ENCODE data around the gene UBQLN4. TPM values are rescaled to one million over a fixed set of nuclear protein-coding genes. Genes with fewer than 3 reads are reported as not detected.

UBQLN4 gene
- total RNA-seq = 10 to 100 TPM; 16.0 to 21.0 TPM

DNA sequence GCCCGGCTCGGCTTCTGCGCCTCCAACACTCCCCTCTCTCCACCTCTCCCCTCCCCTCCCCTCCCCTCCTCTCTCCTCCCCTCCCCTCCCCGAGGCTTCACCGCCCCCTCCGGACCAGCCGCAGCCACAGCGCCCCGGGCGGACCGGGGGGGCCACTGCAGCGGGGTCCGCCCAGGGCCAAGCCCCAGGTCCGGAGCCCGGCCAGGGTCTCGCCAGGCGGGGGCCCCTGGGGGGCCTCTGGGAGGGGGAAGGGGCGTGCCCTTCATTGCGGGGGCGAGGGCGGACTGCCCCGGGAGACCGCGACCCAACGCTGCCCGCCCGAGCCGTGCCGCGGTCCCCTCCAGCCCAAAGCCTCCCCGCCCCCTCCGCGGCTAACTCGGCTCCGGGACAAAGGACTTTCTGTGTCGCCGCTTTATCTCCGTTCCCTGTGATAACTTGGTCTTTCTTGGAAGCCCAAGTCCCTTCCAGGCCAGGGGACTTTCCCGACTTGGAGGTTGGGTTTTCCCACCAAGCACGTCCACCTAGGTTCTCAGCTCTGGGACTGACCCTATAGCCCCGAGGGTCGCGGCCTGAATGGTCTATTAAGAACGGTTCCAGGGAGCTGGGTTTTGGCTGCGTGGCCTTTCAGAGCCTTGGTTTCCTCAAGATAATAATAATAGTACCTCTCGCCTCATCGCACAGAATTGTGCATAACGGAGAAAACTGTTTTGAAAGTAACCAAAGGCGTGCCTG lies at the start of gene UBQLN4:
Gene UBQLN4 (minus strand): TSS at position 31 of the 732 bp plus-strand sequence. CDS start 97 bp downstream, outside the sequence.

DNA sequence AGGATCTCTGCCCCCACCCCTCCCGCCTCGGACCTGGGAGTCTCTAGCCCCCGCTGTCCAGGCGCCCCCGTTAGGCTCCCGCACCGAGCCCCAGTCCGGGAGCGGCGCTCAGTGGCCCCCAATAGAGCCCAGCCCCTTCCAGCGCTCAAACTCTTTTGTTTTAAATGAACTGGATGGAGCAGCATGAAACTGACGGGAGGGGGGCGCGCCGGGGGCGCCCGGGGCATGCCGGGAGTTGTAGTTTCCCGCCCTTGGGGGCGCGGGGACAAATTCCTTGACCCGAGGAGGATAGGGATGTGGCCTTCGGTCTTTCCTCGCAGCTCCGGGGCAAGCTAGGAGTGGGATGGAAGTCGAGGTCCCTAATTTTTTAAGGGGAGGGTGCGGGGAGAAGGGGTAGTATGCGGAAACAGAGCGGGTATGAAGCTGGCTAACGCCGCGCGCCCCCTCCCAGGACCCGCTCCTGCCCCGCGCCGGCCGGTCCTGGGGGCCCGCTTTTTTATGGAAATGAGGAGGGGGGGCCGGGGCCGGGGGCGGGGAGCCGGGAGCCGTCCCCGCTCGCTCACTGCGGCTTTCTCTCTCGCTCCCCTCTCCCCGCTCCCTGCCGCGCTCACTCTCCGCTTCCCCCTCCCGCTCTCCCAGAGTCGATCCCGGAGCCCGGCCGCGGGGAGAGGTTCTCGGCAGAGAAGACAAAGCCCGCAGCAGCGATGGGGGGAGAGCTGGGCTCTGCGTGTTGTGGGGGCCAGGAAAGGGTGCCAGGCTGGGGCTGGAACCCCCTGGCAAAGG lies 28.9 kb upstream of the UBQLN4 start, which contains the start of gene MEX3A:
Gene MEX3A (minus strand): TSS at position 157 of the 783 bp plus-strand sequence. CDS start 467 bp downstream, outside the sequence.

DNA sequence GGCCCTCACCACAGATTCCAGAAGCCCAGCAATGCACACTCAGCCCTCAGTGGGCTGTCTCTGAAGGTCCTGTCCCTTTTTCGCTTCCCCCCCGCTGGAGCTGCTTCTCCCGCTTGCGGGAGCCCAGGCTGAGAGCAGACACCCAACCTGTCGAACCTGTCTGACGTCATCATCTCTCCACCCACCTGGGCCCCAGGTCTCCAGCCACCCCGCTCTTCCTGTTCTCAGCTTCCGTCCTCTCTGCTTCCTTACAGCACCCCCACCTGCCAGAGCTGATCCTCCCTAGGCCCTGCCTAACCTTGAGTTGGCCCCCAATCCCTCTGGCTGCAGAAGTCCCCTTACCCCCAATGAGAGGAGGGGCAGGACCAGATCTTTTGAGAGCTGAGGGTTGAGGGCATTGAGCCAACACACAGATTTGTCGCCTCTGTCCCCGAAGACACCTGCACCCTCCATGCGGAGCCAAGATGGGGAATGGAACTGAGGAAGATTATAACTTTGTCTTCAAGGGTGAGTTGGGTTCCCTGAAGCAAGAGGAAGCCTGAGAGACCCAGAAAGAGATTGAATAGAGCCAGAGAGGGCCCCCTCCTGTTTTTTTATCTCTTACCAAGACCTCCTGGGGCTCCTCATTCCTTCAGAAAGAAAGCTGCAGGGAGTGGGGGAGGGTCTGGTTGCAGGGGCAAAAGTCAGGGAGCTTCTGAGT lies 7.5 kb upstream of the UBQLN4 start, which contains the start of gene RAB25:
Gene RAB25 (plus strand): TSS at position 224 of the 700 bp plus-strand sequence. CDS start 241 bp downstream, at position 465.

DNA sequence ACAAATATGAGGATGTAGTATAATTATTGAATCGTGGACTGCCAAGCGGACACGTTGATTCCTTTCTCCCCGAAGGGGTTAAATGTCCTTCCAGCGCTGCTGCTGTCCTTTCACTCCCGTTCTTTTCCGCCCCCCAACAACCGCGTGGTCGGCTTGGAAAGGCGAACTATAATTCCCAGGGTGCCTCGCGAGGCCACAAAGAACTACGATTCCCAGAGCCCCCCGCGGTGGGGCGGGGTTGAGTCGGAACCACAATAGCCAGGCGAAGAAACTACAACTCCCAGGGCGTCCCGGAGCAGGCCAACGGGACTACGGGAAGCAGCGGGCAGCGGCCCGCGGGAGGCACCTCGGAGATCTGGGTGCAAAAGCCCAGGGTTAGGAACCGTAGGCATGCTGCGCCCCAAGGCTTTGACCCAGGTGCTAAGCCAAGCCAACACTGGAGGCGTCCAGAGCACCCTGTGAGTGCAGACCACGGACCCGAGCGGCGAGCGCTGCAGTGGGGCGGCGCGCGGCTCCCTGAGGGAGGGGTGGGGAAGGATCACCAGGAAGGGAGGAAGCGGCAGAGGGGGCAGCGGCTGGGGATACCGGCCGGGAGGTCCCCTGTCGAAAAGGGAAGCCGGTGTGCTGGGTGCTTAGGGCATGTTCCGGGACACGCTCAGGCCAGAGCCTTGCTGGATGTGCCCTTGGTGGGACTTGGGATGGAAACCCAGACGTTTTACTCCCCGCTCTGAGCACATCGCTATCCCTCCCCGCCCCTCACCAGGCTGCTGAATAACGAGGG lies 1.1 kb upstream of the UBQLN4 start, which contains the start of gene LAMTOR2:
Gene LAMTOR2 (plus strand): TSS at position 283 of the 781 bp plus-strand sequence. CDS start 108 bp downstream, at position 391.

DNA sequence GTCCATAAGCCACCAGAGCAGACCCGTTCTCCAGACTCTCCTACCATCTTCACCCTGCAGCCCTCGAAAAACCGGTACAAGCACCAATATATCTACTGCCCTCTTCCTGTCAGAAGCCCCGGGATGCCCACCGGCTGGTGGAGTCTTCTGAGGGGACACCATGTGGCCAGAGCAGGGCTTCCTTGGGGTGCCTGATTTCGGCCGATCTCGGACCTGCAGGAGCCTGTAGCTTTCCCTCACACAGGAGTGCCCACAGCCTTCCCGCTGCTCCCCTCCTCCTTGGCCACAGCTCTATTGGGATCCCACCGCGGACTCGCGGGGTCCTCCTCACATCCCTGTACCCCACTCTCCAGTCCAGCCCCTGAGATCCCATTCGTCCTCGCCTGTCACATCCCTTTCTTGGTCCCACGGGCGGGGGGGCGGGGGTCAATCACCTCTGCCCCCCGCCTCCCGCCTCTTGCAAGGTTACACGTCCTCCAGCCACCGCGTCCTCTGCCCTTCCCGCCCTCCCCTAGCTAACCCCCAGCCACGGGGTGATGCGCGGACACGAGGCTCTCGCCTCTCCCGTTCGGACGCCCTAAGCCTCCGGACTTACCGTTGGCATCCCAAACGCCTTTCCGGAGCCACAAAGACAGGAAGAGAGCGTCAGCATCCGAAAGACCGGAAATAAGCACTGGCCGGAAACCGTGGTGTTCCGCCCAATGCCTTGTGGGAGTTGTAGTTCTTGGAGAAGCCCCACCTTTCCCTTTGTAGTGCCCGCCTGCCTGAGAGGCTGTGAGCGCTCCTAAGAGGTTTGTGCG lies 33.1 kb downstream of the UBQLN4 start, which contains the start of gene SSR2:
Gene SSR2 (minus strand): TSS at position 659 of the 800 bp plus-strand sequence. CDS start 784 bp downstream, outside the sequence.

Other genes with a start within 250 kb of the UBQLN4 start
- gene GON4L, start 196.6 kb downstream of the UBQLN4 start, total RNA-seq = 10 to 100 TPM; 30.6 to 31.6 TPM
- gene SYT11, start 194.2 kb downstream of the UBQLN4 start, total RNA-seq = 10 to 100 TPM; 19.0 to 21.0 TPM
- gene RIT1, start 142.4 kb downstream of the UBQLN4 start, total RNA-seq = 10 to 100 TPM; 48.0 to 50.6 TPM
- gene KHDC4, start 119.4 kb downstream of the UBQLN4 start, total RNA-seq = 10 to 100 TPM; 30.6 to 35.6 TPM
- gene RXFP4, start 112.2 kb downstream of the UBQLN4 start, total RNA-seq = not detected
- 100 to 1,000 TPM in 1 of 2 donors, 10 to 100 TPM in 1; 59.5 to 134 TPM for gene ARHGEF2, start 75.3 kb downstream of the UBQLN4 start, total RNA-seq
- gene SSR2, start 32.8 kb downstream of the UBQLN4 start, total RNA-seq = 100 to 1,000 TPM; 220 to 324 TPM
- gene LAMTOR2, start 984 bp upstream of the UBQLN4 start, total RNA-seq = 10 to 100 TPM; 35.1 to 42.0 TPM
- gene RAB25, start 7.4 kb upstream of the UBQLN4 start, total RNA-seq = not detected
- 1 to 10 TPM; 1.0 to 4.0 TPM for gene MEX3A, start 28.7 kb upstream of the UBQLN4 start, total RNA-seq
- gene LMNA, start 60.9 kb upstream of the UBQLN4 start, total RNA-seq = 1,000 to 10,000 TPM in 1 of 2 donors, 100 to 1,000 TPM in 1; 784 to 1,173 TPM
- under 1 TPM; 0.67 to 0.69 TPM for gene SEMA4A, start 99.8 kb upstream of the UBQLN4 start, total RNA-seq
- gene SLC25A44, start 140.3 kb upstream of the UBQLN4 start, total RNA-seq = 10 to 100 TPM; 25.5 to 28.0 TPM
- gene PMF1, start 159.2 kb upstream of the UBQLN4 start, total RNA-seq = 10 to 100 TPM; 35.8 to 57.9 TPM
- under 1 TPM in 1 of 2 donors, not detected in 1; 0.33 TPM for gene BGLAP, start 188.4 kb upstream of the UBQLN4 start, total RNA-seq
- gene PAQR6, start 194.3 kb upstream of the UBQLN4 start, total RNA-seq = 1 to 10 TPM in 1 of 2 donors, under 1 TPM in 1; 0.67 to 1.4 TPM
- gene SMG5, start 229.0 kb upstream of the UBQLN4 start, total RNA-seq = 10 to 100 TPM; 54.4 to 63.6 TPM
- gene TMEM79, start 230.5 kb upstream of the UBQLN4 start, total RNA-seq = 1 to 10 TPM; 1.3 to 1.4 TPM
- gene GLMP, start 241.9 kb upstream of the UBQLN4 start, total RNA-seq = 100 to 1,000 TPM; 236 to 244 TPM
- gene VHLL, start 245.5 kb upstream of the UBQLN4 start, total RNA-seq = not detected